A673 (cell line): ENCODE results near the gene FGF5.

Experiments
- CTCF ChIP-seq: fragments of 300-800, 200-600 bp; sonication (generic); conservative IDR thresholded peaks from 2 replicates; pipeline ENCODE4 v1.5.1; 2017; ENCODE audit warnings: low read depth, mild to moderate bottlenecking, antibody characterized with exemption, low read length, moderate library complexity, mixed read lengths
- EZH2 ChIP-seq: fragments of 200-600 bp; sonication (generic); IDR thresholded peaks from 2 replicates; pipeline ENCODE4 v1.6.1; 2017; ENCODE audit warnings: borderline replicate concordance, low read depth, mild to moderate bottlenecking, mixed read lengths, antibody characterized with exemption, low read length; ENCODE audit not compliant: poor library complexity, severe bottlenecking

GRCh38 chr4:80254114-80254513, 12.3 kb upstream of the FGF5 start:
- no peak for TF ChIP-seq CTCF
- no peak for TF ChIP-seq EZH2
